BLaER1 treated with 17β-estradiol and CSF1 and Interleukin-3, amounts not matched to agents 10 nM and 100 nM (cell line): ENCODE measurements around the gene INTS4.
"Not testable (repeated sequence)": the region's sequence is repeated elsewhere in the genome, so short reads cannot be mapped to it uniquely, and the experiment has no call there.

ENCODE experiments used
- H3K27ac ChIP-seq, 11 experiments: shearing (Covaris generic); formaldehyde crosslinking; 2 replicates each; pipeline ENCODE4 v1.8.1; 2022
- H3K27me3 ChIP-seq, 11 experiments: shearing (Covaris generic); formaldehyde crosslinking; 2 replicates each; pipeline ENCODE4 v1.8.1; 2022
- H3K36me3 ChIP-seq, 11 experiments: shearing (Covaris generic); formaldehyde crosslinking; 2 replicates each; pipeline ENCODE4 v1.8.1; 2022
- H3K4me1 ChIP-seq, 10 experiments: shearing (Covaris generic); formaldehyde crosslinking; 2 replicates each; pipeline ENCODE4 v1.8.1; 2022
- H3K4me2 ChIP-seq, 11 experiments: shearing (Covaris generic); formaldehyde crosslinking; 2 replicates each; pipeline ENCODE4 v1.8.1; 2022
- H3K4me3 ChIP-seq, 10 experiments: shearing (Covaris generic); formaldehyde crosslinking; 2 replicates each; pipeline ENCODE4 v1.8.1; 2022
- H3K9ac ChIP-seq, 11 experiments: shearing (Covaris generic); formaldehyde crosslinking; 2 replicates each; pipeline ENCODE4 v1.8.1; 2022
- H3K9me3 ChIP-seq, 11 experiments: shearing (Covaris generic); formaldehyde crosslinking; replicated peaks in 1 of 11; 2 replicates each; pipeline ENCODE4 v1.8.1; 2022
- H4K20me1 ChIP-seq, 11 experiments: shearing (Covaris generic); formaldehyde crosslinking; 2 replicates each; pipeline ENCODE4 v1.8.1; 2022
- Cebpa-rat ChIP-seq, 11 experiments: shearing (Covaris generic); IDR thresholded peaks; 2 replicates each; pipeline ENCODE4 v1.8.1; 2022

INTS4 gene

GRCh38 chr11:78027759-78028158, 33.3 kb upstream of the INTS4 start:
- Histone ChIP-seq H3K9ac (no peak overlapping the region), H3K4me3 (no peak overlapping the region), H3K4me2 (no peak overlapping the region), H3K4me1 (peaks cover 0 to 23% (median 14%) of the 10 kb centered on the region in 10 experiments; a peak in 12 of 20 replicates), H4K20me1 (no peaks in the 10 kb centered on the region), H3K27me3 (no peaks in the 10 kb centered on the region), H3K27ac (no peak overlapping the region), H3K36me3 (no peaks in the 10 kb centered on the region), H3K9me3 (no peaks in the 10 kb centered on the region)
- TF ChIP-seq Cebpa-rat (IDR thresholded peaks at IDR 0.05): no peak

- no peak for TF ChIP-seq Cebpa-rat (IDR thresholded peaks at IDR 0.05)
- Histone ChIP-seq H3K4me2 (no peak overlapping the region), H3K27me3 (no peaks in the 10 kb centered on the region), H3K4me1 (peaks cover 0 to 3% (median 1%) of the 10 kb centered on the region in 10 experiments; a peak in 7 of 20 replicates), H3K9ac (no peak overlapping the region), H3K36me3 (no peaks in the 10 kb centered on the region), H3K27ac (no peak overlapping the region), H3K4me3 (no peak overlapping the region), H4K20me1 (no peaks in the 10 kb centered on the region), H3K9me3 (no peaks in the 10 kb centered on the region)
These were observed 30.9 kb upstream of the INTS4 start for GRCh38 chr11:78025378-78025777.

GRCh38 chr11:78023426-78023825, 29.0 kb upstream of the INTS4 start:
- Histone ChIP-seq H3K9ac (no peak overlapping the region), H3K36me3 (no peaks in the 10 kb centered on the region), H3K27me3 (no peaks in the 10 kb centered on the region), H3K4me2 (no peak overlapping the region), H3K4me3 (no peak overlapping the region), H3K27ac (no peak overlapping the region), H4K20me1 (no peaks in the 10 kb centered on the region), H3K4me1 (no peaks in the 10 kb centered on the region), H3K9me3 (no peaks in the 10 kb centered on the region)
- no peak for TF ChIP-seq Cebpa-rat (IDR thresholded peaks at IDR 0.05)

GRCh38 chr11:78022397-78023396, 28.2 kb upstream of the INTS4 start, which contains the start of gene KCTD14:
Gene KCTD14, minus strand, starts transcription at chr11:78023276. Its CDS starts 27 bp downstream, at chr11:78023249.
- Histone ChIP-seq H3K9ac (no peak within 1 kb of the TSS), H3K4me3 (no peak within 1 kb of the TSS), H3K4me1 (no peaks in the 10 kb centered on the region), H3K36me3 (no peaks in the 10 kb centered on the region), H4K20me1 (no peaks in the 10 kb centered on the region), H3K4me2 (no peak within 1 kb of the TSS), H3K9me3 (no peaks in the 10 kb centered on the region), H3K27ac (no peak within 1 kb of the TSS), H3K27me3 (no peaks in the 10 kb centered on the region)
- TF ChIP-seq Cebpa-rat (IDR thresholded peaks at IDR 0.05): no peak

GRCh38 chr11:78021611-78022010, 27.1 kb upstream of the INTS4 start:
- no peak for TF ChIP-seq Cebpa-rat (IDR thresholded peaks at IDR 0.05)
- no peak overlapping the region for H3K27ac ChIP-seq
- H3K9me3 ChIP-seq: no peaks in the 10 kb centered on the region
- no peaks in the 10 kb centered on the region for H4K20me1 ChIP-seq
- H3K9ac ChIP-seq: no peak overlapping the region
- H3K4me3 ChIP-seq: no peak overlapping the region
- no peaks in the 10 kb centered on the region for H3K27me3 ChIP-seq
- H3K4me1 ChIP-seq: no peaks in the 10 kb centered on the region
- H3K36me3 ChIP-seq: no peaks in the 10 kb centered on the region
- H3K4me2 ChIP-seq: no peak overlapping the region

- no peaks in the 10 kb centered on the region for H3K27me3 ChIP-seq
- H3K4me1 ChIP-seq: no peaks in the 10 kb centered on the region
- no peaks in the 10 kb centered on the region for H4K20me1 ChIP-seq
- no peak for TF ChIP-seq Cebpa-rat (IDR thresholded peaks at IDR 0.05)
- H3K36me3 ChIP-seq: no peaks in the 10 kb centered on the region
- H3K27ac ChIP-seq: no peak overlapping the region
- H3K4me3 ChIP-seq: no peak overlapping the region
- no peaks in the 10 kb centered on the region for H3K9me3 ChIP-seq
- H3K4me2 ChIP-seq: no peak overlapping the region
- H3K9ac ChIP-seq: no peak overlapping the region
These were observed 25.8 kb upstream of the INTS4 start for GRCh38 chr11:78020246-78020645.

- no peak overlapping the region for H3K4me3 ChIP-seq
- H3K4me2 ChIP-seq: no peak overlapping the region
- no peak for TF ChIP-seq Cebpa-rat (IDR thresholded peaks at IDR 0.05)
- H3K27me3 ChIP-seq: no peaks in the 10 kb centered on the region
- no peak overlapping the region for H3K27ac ChIP-seq
- H3K4me1 ChIP-seq: no peaks in the 10 kb centered on the region
- no peak overlapping the region for H3K9ac ChIP-seq
- H3K9me3 ChIP-seq: no peaks in the 10 kb centered on the region
- H3K36me3 ChIP-seq: no peaks in the 10 kb centered on the region
- H4K20me1 ChIP-seq: no peaks in the 10 kb centered on the region
These were observed 25.3 kb upstream of the INTS4 start for GRCh38 chr11:78019808-78020207.

GRCh38 chr11:78015878-78016277, 21.4 kb upstream of the INTS4 start:
- no peaks in the 10 kb centered on the region for H3K36me3 ChIP-seq
- no peak overlapping the region for H3K4me3 ChIP-seq
- H3K4me2 ChIP-seq: no peak overlapping the region
- TF ChIP-seq Cebpa-rat (IDR thresholded peaks at IDR 0.05): no peak
- no peak overlapping the region for H3K9ac ChIP-seq
- H3K4me1 ChIP-seq: no peaks in the 10 kb centered on the region
- no peaks in the 10 kb centered on the region for H3K27me3 ChIP-seq
- no peak overlapping the region for H3K27ac ChIP-seq
- H4K20me1 ChIP-seq: no peaks in the 10 kb centered on the region
- H3K9me3 ChIP-seq: no peaks in the 10 kb centered on the region

GRCh38 chr11:78014937-78015520, 20.6 kb upstream of the INTS4 start:
- H3K4me2 ChIP-seq, H3K4me1 ChIP-seq, H3K4me3 ChIP-seq, H4K20me1 ChIP-seq, H3K9ac ChIP-seq, H3K27ac ChIP-seq, H3K27me3 ChIP-seq, H3K9me3 ChIP-seq, H3K36me3 ChIP-seq: not testable (repeated sequence)

- H3K36me3 ChIP-seq: no peaks in the 10 kb centered on the region
- no peaks in the 10 kb centered on the region for H3K9me3 ChIP-seq
- no peak overlapping the region for H3K9ac ChIP-seq
- TF ChIP-seq Cebpa-rat (IDR thresholded peaks at IDR 0.05): no peak
- no peaks in the 10 kb centered on the region for H3K4me1 ChIP-seq
- H3K4me3 ChIP-seq: no peak overlapping the region
- no peak overlapping the region for H3K4me2 ChIP-seq
- no peaks in the 10 kb centered on the region for H4K20me1 ChIP-seq
- H3K27ac ChIP-seq: no peak overlapping the region
- no peaks in the 10 kb centered on the region for H3K27me3 ChIP-seq
These were observed 16.8 kb upstream of the INTS4 start for GRCh38 chr11:78011301-78011700.
